Measurements from ENCODE around the gene MLXIP.
A peak's percentile ranks its signal among the peaks of the same experiment; 100 is the strongest.

MLXIP gene

DNA sequence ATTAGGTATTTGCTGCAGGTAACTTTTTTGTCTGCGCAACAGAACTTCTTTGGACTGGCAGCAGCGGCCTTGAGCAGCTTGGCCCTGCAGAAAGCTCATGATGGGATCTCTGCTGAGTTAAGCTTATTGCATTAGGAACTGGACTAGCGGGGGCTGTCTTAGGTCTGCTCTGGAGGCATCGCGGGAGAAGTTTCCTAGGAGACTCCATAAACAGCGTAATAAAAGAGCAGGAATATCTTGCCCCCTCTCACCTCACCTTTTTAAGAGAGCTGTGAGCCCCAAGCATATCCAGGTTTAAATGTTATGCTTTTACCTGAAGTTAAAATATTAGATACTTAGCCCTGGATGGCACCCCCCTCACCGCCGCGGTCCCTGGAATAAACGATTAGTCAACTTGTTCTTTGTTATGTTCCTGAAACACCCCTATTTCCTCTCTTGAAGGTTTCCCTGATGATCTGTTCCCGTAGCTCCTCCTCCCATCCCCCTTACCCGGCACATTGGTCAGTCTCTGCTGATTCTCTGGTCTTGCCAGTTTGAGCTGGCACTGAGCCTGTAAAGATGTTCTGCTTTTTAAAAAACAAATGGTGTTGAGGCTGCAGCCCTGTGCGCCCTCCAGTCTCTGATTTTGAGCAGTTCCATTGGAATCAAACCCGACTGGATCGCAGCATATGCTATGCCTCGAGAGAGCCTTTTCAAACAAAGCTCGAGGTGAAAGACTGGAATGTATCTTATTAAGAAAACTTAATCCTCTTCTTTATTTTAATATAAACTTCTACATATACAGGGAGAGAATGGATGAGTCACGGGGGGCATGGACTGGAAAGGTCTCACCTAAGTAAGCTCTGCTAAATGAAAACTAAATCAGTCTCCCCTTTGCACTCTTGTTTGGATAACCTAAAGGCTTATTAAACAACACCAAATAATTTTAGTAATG lies 1.9 kb downstream of the MLXIP start:
- DNase-seq = no peak

DNA sequence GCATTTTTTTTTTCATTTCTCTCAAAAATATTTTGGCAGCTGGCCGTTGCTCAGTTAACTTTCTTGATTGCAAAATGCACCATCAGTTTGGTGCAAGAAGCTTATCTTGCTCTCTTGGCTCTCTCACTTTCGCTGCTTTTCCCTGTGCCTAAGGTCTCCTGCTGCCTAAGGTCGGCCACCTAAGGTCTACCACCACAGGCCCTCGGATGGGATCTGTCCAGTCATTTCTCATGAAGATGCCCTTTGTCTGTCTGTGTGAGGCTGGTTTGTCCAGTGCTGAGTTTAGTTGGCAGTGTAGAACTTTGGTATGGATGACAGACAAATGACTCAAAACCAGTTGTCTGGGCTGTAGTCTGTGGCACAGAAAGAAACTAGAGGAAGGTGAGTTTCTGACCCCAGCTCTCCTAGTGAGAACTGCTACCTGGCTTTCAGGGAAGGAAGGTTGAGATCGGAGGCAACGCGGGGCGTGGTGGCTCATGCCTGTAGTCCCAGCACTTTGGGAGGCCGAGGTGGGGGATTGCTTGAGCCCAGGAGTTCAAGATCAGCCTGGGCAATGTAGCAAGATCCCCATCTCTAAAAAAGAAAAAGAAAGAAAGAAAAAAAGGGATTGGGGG lies 2.6 kb downstream of the MLXIP start:
- peak; percentile 21 for DNase-seq

DNA sequence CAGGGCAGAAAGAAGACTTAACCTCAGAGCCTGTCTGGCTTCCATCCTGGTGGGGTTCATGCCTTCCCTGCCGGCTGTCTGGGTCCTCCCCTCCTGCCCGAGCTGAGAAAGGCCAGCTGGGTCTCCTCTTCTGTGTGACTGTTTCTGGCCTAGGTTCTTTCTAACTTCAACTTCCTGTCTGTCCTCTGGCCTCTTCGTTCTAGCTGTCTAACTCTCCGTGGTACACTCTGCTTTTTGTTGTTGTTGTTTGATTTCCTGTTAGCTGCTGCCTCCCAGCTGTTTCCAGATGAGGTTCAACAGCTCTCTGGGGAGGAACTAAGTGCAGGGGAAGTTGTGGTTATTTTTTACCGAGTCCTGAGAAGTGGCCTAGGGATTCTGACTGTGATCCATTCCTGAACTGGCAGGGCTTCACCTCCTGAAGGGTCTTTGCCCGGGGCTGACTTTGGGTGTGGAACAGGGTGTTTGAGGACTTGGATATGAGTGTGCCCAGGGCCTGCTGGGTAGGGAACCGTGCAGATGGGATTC lies 3.2 kb downstream of the MLXIP start:
- DNase-seq = no peak

DNA sequence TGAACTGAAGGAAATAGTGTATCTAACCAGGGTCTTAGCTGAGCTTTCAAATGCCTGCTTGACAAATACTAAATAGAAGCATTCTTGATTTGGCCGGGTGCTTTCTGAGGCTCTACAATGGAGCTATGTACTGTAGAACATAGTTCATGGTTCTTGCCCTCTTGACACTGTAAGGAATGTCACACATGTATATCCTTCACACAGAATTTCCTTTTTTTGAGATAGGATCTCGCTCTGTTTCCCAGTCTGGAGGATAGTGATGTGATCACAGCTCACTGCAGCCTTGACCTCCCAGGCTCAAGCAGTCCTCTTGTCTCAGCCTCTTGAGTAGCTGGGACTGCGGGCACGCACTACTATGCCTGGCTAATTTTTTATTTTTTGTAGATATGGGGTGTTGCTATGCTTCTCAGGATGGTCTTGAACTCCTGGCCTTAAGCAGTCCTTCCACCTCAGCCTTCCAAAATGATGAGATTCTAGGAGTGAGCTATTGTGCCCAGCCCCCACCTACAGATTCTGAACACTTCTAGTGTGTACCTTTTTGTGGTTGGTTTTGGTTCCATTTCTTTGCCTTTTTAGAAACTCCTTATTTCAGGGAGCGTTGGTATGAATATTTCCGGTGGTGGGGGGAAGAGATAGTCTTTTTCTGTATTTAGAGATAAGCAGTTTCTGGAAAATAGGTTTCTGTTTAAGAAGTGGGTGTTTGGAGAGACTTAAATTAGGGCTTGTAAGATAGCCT lies 4.2 kb downstream of the MLXIP start:
- peak; percentile 29 for DNase-seq

DNA sequence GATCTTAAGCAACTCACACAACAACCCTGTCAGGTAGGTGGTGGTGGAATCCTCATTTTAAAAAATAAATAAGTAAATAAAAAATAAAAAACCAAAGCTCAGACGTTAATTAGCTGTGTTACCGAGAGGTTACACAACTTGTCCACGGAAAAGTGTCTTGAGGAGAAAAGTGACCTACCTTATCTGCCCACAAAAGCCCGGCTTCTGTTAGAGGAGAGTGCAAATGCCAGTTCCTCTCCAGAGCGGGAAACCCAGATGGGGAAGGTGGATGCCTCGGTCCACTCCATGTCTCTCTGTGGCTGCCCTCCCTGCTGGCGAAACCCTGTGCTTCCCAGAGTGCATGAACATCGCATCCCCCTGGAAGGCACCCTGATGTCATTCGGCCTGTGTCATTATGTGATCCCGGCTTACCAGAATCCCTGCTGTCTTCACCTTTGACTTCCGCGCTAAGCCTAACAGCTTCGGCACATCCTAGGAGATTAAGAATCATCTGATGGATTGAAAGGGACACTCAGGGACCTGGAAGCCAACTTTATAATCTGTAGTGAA lies 6.4 kb downstream of the MLXIP start:
- no peak for DNase-seq

DNA sequence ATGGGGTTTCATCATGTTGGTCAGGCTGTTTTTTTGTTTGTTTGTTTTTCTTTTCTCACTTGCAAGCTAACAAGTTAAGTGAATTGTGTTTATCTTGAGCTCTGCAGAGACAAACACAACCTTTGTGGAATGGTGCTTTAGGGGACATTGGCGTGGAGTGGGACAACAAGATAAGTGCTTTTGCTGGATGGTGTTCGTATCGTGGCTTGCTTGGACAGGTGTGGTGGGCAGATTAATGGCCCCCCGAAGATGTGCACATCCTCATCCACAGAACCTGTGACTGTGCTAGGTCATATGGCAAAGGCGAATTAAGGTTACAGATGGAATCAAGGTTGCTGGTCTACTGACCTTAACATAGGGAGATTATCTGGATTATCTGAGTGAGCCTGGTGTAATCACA lies 7.0 kb downstream of the MLXIP start:
- DNase-seq = no peak

DNA sequence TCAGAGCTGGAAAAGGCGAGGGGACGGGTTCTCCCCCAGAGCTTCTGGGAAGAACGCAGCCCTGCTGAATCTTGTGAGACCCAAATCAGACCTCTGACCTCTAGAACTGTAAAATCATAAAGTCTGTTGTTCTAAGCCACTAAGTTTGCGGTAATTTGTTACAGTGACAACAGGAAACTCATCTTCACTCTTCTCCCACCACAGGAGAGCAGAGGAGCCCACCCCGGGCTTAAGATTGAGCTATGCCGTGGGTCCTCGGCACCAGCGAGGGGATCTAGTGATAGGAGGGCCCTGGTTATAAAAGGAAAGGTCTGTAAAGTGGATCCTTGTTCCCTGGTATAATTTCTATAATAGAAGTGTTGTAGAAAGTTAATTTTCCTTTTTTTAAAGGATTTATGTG lies 7.6 kb downstream of the MLXIP start:
- no peak for DNase-seq

DNA sequence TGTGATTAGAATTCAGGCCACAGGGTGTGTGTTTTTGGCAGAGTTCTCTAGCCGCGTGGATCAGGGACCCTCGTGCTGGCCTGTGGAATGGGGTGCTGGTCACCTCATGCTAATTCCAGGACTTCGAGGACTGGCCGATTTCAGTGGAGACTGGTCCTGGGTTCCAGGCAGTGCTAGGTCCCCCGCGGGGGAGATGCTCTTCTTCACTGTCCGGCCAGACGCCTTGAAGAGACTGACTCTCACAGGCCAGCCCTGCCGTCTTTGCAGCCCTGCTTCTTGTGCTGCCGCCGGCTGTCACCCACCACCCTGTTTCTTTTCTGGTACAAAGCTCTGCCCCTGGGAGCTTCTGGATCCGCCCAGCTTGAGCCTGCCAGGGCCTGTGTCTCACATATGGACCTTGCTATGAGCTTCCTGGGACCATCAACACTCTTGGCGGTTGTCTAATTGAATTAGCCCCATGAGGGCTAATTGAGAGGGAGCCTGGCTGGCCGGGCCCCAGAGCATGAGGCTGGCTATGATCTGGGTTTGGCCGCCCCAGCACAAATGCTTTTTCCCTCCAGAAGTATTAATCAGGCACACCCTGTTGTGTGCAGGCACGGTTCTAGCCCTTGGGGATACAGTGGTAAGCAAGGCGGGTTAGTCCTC lies 8.2 kb downstream of the MLXIP start:
- no peak for DNase-seq

DNA sequence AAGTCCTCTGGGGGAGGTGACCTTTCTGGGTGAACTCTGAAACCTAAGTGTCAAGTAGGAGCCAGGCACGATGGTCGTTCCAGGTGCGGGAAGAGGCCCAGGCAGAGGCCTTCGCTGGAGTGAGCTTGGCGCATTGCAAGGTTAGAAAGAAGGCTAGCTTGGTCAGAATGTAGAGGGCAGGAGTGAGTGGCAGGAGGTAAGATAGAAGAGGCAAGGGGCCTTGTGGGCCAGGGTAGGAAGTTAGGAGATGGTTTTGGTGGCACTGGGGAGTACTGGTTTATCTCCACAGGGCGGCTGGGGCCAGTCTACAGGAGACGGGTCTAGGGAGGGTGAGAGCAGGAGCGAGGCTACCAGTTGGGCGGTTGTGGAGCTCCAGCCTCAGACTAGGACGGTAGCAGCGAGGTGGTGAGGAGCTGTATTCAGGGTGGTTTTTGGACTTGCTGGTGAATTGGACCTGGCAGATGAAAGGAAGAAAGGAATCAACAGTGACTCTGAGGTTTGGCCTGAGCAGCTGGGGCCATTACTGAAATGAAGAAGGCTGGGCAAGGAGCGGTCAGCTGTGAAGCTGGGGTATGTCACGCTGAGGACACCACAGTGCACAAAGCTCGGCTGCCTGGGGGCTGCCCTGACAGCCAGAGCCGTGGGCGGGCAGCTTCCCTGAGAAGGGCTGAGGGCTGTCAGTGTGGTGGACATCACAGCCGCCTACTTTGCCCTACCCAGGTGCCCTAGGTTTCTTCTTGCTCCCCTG lies 9.0 kb downstream of the MLXIP start:
- no peak for DNase-seq

DNA sequence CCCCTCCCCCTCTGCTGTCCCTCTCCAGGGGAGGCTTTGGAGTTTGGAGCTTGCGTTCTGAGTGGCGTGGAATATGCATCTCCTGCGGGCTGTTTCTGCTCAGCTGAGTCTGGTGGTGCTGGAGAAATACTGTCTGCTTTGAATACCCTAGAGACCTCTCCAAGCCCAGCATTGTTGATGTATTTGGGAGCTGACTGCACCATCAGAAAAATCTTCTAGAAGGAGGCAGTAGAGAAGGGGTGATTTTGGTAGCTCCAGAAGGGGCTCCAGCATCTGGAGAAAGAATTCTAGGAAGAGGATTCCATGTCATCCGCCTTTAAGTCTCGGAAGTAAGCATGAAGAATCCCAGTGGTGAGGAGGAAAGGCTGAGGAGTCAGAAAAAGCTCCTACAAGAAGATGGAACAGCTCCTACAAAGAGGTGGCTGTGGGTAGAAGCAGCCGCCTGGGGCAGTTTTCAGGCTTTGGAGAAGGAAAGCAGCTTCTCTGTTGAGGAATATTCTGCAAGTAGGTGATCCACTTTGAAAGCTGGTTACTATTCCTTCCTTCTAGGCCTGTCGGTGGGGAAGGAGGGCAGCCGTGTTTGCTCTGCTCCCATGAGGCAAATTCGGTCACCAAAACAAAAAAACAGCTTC lies 9.7 kb downstream of the MLXIP start:
- DNase-seq = no peak

DNA sequence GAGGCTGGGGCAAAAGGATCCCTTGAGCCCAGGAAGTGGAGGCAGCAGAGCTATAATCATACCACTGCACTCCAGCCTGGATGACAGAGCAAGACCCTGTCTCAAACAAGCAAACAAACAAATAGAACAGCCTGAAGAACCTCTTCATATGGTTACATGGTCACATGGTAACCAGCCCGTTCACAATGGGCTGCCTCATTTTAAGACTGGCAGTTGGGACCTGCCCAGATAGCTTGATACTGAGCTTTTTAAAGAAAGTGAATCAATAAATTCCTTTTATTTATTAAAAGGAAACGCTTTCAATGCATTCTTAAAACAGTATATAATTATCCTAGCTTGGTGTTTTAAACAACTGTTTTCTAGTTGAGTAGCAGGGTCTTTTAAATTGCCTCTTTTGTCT lies 10.5 kb downstream of the MLXIP start:
- no peak for DNase-seq

DNA sequence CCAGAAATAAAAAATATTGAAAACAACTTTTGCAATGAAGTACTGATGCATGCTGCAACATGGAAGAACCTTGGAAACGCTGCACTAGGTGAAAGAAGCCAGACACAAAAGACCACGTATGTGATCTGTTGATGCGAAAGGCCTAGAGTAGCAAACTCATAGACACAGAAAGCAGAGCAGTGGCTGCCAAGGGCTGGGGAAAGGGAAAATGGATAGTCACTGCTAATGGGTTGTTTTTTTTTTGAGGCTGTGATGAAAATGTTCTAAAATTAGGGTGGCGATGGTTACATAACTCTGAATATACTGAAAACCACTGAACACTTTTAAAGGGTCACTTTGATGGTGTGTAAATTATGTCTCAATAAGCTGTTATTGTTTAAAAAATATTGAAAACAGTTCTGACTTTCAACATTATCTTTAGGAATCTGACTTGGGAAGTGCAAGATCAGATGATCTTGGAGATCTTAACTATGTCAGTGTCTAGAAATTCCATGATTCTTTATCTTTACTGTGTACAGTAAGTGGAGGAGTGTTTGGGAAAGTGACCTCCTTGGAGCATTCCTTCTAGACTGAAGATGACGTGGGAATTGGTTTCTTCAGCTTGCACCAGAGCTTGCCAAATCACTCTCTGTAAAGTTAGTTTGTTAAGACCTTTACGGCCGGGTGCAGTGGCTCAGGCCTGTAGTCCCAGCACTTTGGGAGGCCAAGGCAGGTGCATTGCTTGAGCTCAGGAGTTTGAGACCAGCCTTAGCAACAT lies 12.4 kb downstream of the MLXIP start:
- DNase-seq = no peak

DNA sequence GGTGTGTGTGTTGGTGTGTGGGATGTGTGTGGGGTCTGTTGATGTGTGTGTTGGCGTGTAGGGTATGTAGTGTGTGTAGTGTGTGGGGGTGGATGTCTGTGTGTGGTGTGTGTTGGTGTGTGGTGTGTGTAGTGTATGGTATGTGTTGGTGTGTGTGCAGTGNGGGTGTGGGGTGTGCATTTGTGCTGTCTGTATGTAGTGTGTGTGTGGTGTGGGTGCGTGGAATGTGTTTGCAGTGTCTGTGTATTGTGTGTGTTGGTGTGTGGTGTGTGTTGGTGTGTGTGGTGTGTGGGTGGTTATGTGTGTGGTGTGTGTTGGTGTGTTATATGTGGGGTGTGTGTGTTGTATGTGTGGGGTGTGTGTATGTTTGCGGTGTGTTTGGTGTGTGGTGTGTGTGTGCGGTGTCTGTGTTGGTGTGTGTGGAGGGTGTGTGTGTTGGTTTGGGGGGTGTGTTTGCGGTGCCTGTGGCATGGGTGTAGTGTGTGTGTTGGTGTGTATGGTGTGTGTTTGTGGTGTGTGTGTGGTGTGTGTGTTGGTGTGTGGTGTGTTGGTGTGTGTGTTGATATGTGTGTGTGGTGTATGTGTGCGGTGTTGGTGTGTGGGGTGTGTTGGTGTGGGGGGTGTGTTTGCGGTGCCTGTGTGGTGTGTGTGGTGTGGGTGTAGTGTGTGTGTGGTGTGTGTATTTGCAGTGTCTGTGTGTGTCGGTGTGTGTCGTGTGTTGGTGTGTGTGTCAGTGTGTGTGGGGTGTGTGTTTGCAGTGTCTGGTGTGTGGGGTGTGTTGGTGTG lies 14.7 kb downstream of the MLXIP start:
- no peak for DNase-seq

DNA sequence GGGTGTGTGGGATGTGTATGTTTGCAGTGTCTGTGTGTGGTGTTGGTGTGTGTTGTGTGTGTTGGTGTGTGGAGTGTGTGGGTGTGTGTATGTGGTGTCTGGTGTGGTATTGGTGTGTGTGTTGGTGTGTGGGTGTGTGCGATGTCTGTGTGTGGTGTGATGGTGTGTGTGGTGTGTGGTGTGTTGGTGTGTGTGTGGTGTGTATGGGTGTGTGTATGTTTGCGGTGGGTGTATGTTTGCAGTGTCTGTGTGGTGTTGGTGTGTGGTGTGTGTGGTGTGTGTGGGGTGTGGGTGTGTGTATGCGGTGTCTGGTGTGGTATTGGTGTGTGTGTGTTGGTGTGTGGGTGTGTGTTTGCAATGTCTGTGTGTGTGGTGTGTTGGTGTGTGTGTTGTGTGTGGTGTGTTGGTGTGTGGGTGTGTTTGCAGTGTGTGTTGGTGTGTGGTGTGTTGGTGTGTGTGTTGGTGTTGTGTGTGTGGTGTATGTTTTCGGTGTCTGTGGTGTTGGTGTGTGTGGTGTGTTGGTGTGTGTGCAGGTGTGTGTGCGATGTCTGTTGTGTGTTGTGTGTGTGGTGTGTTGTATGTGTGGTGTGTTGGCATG lies 15.7 kb downstream of the MLXIP start:
- no peak for DNase-seq

DNA sequence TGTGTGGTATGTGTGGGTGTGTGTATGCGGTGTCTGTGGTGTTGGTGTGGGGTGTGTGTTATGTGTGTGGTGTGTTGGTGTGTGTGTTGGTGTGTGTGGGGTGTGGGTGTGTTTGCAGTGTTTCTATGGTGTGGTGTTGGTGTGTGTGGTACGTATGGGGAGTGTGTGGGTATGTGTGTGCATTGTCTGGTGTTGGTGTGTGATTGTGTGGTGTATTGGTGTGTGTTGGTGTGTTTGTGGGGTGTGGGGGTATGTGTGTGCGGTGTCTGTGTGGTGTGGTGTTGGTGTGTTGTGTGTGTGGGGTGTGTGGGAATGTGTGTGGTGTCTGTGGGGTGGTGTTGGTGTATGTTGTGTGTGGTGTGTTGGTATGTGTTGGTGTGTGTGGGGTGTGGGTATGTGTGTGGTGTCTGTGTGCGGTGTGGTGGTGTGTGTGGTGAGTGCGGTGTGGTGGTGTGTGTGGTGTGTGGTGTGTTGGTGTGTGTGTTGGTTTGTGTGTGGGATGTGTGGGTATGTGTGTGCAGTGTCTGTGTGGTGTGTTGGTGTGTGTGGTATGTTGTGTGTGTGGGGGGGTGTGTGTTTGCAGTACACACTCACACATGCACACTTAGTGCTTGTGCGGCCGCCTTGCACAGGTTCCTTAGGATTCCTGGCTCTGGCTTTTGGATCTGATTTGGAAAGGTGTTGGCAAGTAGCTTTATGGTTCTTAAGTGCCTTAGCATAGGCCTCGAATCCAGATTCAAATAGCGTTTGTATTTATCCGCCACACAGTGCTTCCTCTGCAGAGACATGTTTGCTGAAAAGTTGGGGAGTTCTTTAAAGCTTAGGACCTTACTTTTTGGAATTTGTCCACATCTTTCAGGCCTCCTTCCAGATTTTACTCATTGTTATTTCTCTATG lies 16.4 kb downstream of the MLXIP start:
- no peak for DNase-seq

DNA sequence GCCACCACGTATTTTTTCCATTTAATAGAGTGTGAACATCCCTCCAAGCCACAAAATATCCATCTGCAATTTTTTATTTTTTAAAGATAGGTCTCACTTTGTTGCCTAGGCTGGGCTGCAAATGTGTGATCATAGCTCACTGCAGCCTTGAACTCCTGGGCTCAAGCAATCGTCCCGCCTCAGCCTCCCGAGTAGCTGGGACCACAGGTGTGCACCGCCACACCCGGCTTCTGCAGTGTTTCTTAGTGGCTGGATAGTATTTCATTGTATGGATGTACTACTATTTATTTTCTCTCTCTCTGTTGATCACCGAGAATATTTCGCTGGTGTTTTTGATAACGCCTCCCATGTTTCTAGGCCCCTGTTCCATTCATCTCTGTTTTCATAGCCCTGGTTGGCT lies 17.5 kb downstream of the MLXIP start:
- DNase-seq = no peak

DNA sequence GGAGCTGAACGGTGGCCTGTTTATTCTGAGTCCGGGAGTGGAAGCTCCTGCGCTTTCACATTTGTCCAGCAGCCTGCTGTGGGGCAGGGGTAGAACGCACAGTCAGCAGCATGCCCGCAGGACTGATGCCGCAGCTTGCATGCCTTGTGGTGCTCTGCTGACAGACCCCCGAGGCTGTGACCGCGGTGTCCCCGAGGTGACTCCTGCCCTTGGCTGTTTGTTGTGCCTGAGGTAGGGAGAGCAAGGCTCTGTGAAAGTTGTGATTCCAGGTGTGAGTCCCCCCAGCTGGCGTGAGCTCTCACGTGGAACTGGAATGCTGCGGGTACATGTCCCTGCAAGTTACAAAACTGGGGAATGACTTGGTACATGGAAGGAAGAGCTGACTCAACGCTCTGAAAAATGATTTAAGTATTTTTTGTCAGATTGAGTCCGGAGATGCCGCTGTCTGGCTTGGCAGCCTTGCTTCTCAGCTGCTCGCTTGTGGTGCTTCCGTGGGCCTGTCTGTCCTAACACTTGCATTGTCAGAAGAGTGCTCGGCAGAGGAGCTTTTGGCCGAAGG lies 18.1 kb downstream of the MLXIP start:
- no peak for DNase-seq

DNA sequence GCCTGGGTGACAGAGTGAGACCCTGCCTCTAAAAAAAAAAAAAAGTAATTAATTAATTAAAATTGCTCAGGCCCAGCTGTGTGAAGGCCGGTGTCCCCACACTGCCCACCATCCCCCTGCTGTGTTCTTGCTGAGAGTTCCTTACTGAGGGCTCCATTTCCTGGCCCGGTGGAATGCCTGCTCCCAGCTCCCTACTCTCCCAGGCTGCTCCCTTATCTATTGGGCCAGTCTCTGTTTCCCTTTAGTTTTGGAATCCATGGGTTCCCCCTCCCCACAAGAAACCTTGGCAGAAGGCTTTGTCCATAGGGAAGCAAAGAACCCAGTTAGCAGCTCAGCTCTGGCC lies 19.0 kb downstream of the MLXIP start:
- DNase-seq = no peak

Data from activated naive CD4-positive, alpha-beta T cell treated with Interleukin-2 at 50 U/mL for 16 hours (primary cell).